SU-DHL-6 (cell line): ENCODE data around the gene GLIPR1.

Experiments used
- EZH2phosphoT487 ChIP-seq: fragments of 200-600 bp; sonication (generic), shearing (Covaris generic); conservative IDR thresholded peaks from 2 replicates; pipeline ENCODE4 v1.6.1; 2018; ENCODE audit warnings: mild to moderate bottlenecking, antibody characterized with exemption, low read length, moderate library complexity, mixed read lengths
- TF ChIP-seq, protein P1 (sequence below): fragments of 200-600 bp; sonication (generic); IDR thresholded peaks from one replicate; pipeline ENCODE4 v1.5.1; 2017; ENCODE audit warnings: antibody characterized with exemption, mild to moderate bottlenecking, low read length, moderate library complexity; ENCODE audit not compliant: insufficient read depth, poor library complexity, severe bottlenecking

DNA sequence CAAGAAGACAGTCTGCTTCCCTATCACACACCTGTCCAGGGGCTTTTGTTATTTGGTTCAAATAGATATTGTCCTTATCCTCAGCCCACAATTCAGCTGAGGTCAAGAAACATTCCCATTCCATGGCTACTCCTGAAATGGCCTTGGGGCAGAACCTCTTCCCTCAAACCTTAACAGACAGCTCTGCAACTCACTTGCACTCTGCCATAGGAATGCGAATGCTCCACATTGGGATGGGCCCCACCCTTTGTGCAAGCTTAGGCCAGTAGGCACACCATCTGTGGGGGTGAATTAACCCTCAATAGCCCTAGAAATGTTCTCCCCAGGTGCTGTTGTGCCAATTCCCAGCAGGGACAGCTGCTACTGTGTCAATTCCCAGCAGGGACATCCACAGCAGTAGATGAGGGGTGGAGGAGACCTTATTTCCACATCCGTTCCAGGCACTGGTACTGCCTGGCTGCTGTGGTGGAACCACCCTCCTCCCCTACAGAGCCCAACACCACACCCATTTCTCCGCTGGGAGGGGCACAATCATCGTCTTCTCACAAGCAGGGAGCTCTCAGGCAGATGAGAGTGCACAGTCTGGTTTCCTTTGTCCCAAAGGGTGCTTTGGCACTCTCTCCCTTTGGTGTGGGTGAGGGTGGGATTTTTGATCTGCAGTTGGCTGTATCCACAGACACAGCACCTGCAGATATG, 42.3 kb upstream of the GLIPR1 start:
- TF ChIP-seq, protein P1, sequence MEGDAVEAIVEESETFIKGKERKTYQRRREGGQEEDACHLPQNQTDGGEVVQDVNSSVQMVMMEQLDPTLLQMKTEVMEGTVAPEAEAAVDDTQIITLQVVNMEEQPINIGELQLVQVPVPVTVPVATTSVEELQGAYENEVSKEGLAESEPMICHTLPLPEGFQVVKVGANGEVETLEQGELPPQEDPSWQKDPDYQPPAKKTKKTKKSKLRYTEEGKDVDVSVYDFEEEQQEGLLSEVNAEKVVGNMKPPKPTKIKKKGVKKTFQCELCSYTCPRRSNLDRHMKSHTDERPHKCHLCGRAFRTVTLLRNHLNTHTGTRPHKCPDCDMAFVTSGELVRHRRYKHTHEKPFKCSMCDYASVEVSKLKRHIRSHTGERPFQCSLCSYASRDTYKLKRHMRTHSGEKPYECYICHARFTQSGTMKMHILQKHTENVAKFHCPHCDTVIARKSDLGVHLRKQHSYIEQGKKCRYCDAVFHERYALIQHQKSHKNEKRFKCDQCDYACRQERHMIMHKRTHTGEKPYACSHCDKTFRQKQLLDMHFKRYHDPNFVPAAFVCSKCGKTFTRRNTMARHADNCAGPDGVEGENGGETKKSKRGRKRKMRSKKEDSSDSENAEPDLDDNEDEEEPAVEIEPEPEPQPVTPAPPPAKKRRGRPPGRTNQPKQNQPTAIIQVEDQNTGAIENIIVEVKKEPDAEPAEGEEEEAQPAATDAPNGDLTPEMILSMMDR = no peak
- TF ChIP-seq EZH2phosphoT487 = no peak
